ENCODE measurements around the gene ELMO3.
A peak's percentile ranks its signal among the peaks of the same experiment; 100 is the strongest.

The ELMO3 gene

DNA sequence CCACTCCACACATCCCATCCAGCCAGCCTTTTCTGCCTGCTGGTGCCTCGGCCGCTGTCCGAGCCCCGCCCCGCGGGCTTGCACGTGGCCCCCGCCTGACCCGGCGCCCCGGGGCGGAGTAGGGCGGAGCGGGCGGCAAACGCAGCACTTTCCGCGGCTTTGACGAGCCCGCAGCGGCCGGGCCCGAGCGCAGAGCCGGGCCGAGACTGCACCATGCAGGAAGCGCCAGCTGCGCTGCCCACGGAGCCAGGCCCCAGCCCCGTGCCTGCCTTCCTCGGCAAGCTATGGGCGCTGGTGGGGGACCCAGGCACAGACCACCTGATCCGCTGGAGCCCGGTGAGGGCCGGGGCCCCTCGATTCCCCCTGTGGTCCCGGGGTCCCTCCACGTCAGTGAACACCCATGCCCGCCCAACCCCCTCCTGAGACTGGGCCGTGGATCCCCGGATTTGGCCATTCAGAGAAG is 34.3 kb upstream of the ELMO3 start, which contains the start of gene HSF4:
Gene HSF4 (plus strand): TSS at position 147 of the 463 bp plus-strand sequence. CDS start 67 bp downstream, at position 214.
- DNase-seq: no peak

GRCh38 chr16:67165121-67166078 is 33.5 kb upstream of the ELMO3 start:
- no peak for DNase-seq

DNA sequence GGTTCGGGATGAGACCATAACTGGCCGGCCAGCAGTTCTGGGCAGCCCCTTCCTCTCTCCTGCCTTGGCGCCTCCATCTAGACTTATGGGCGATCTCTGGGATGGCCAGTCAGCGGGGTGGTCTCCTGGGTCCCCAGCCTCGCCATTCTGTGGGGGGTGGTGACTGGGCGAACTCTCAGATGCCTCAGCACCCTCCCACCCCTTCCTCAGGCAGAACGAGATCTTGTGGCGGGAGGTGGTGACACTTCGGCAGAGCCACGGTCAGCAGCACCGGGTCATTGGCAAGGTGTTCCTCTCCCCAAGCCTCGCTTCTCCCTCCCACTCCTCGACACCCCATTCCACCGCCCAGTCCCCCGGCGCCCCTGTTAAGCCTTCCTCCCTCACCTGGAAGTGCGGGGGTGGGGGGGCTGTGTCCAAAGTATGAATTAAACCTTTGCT is 32.8 kb upstream of the ELMO3 start:
- no peak for DNase-seq

DNA sequence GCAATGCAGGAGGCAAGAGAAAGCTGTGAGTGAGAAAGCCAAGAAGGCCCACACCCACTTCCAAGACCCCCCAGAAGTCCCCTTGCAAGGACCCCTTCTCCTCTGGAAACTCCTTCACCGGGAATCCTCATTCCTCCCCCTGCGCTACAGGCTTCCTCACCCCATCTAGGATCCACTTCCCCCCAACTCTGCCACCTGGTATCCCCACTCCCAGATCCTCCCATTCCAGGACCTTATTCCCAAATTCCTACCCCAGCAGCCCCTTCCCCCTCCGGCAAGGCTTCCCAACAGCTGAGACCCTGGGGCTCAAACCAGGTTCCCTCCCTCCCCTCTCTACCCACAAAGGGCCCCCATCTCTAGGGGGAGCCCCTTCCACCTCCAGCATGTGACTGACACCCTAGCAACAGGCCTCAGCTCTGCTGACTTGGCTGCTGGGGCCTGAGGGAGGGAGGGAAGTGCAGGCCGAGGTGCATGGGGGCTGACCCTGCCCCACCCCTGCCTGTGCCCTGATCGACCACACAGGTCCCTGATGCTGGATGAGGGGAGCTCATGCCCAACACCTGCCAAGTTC is 32.2 kb upstream of the ELMO3 start:
- no peak for DNase-seq

GRCh38 chr16:67167588-67167987 is 31.3 kb upstream of the ELMO3 start:
- no peak for DNase-seq

- no peak for DNase-seq
Measured at GRCh38 chr16:67169011-67169451, 29.9 kb upstream of the ELMO3 start.

- DNase-seq: peak; percentile 70
Measured at GRCh38 chr16:67169642-67170167, 29.2 kb upstream of the ELMO3 start.

DNA sequence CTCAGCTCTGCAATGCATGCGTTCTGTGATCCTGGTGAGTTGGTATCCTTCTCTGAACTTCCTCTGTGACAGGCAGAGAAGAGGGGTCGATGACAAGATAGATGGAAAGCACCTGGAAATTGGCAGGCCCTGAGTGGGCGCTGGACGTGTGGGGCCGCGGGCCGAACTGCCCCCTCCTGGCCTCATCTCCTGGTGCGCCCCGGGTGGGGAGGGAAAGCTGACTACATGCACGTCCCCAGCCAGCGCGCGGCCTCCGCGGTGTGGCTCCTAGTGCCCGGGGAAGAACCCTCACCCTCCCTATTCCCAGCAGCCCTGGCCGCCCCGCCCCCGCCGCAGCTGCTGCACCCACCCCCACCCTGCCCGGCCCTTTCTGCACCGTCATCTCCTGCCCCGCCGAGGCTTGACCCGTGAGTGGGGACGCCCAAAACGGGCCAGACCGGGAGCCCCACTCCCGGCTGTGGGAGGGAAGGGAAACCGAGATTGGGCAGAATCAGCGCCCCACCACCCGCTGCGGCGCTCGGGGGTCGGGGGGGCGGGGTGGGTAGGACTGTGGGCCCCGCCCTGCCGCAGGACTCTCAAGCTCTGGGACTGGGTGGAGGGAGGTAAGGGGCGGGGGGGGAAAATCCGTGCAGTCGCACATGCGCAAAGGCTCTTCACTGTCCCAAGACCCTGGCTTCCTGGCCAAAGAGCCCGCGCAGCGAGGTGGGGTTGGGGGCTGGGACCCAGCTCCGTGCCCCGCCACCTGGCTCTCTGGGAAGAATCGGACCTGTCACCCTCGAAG is 28.6 kb upstream of the ELMO3 start, which contains the start of gene NOL3:
Gene NOL3 (plus strand): TSS at position 371 of the 781 bp plus-strand sequence.
- peak; percentile 66 for DNase-seq

DNA sequence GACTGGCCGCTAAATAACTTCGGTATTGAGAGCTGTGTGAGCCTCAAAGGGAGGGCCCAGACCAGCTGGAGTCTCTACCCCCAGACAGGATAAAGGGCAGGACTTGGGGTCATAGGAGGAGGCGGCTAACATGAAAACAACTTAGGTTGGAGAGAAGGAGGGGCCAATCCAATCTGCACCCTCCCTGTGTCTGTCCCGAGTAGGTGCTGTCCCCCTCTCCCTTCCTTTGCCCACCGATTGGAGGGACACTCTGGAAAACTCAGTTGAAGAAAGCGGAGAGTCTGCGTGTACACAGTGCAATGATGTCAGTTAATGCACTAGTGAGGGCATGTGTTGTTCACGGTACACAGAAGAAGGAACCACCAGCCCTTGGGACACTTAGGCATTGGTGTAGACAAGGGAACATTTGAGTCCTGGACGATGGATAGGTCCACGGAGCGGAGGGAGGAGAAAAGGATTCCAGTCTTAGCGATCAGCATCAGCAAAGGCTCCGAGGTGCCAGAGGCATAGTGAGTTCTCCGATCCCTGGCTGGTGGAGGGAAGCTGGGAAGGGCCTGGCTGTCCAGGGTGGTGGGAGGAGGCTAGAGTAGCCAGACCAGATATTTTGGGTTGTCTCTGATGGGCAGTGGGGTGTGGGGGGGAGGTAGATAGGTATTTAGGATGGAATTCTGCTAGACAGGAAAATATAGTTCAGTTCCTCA is 27.8 kb upstream of the ELMO3 start:
- no peak for DNase-seq

- no peak for DNase-seq
Measured at GRCh38 chr16:67173323-67173722, 25.6 kb upstream of the ELMO3 start.

DNA sequence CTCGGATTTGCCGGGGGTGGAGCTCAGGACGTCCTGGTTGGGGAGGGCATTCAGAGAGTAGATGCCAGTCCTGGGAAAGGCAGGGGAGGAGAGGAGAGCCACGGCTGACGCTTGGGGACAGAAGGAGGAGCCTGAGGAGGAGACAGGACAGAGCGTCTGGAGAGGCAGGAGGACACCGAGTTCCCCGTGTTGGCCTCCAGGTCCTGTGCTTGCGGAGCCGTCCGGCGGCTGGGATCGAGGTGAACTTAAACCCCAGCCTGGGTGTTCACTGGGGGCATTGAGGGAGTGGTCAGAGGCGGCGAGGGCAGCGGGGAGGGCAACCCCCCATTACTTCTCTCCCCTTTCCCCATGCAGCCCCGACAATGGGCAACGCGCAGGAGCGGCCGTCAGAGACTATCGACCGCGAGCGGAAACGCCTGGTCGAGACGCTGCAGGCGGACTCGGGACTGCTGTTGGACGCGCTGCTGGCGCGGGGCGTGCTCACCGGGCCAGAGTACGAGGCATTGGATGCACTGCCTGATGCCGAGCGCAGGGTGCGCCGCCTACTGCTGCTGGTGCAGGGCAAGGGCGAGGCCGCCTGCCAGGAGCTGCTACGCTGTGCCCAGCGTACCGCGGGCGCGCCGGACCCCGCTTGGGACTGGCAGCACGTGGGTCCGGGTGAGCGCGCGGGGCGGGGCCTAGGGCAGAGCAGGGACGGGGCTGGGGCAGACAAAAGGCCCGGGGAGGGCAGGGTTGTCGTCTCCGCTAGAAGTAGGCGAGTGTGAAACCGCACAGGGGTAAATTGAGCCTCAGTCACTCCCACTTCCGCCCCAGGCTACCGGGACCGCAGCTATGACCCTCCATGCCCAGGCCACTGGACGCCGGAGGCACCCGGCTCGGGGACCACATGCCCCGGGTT is 24.9 kb upstream of the ELMO3 start:
- peak; percentile 80 for DNase-seq

DNA sequence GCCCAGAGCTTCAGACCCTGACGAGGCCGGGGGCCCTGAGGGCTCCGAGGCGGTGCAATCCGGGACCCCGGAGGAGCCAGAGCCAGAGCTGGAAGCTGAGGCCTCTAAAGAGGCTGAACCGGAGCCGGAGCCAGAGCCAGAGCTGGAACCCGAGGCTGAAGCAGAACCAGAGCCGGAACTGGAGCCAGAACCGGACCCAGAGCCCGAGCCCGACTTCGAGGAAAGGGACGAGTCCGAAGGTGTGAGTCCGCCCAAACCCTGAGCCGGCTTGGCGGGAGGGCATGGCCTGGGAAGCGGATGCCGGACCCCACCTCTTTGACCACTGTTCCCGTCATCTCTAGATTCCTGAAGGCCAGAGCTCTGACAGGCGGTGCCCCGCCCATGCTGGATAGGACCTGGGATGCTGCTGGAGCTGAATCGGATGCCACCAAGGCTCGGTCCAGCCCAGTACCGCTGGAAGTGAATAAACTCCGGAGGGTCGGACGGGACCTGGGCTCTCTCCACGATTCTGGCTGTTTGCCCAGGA is 24.2 kb upstream of the ELMO3 start:
- no peak for DNase-seq

DNA sequence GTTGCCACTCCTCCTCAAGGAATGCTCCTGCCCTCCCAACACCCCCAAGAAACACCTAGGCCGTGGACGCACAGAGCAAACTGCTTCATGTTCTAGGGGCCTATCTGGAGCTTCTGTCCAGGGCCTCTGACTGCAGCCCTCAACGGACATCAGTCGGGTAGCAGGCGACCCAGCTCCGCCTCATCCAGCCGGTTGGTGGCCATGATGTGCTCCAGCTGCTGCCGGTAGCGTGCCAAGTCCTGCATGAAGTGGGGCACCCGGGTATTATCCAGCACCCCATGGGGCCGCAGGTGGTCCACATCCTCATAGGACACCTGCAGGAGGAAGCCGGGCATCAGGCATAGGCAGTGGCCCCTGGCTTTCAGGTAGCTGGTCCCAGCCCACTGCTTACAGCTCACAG is 22.3 kb upstream of the ELMO3 start:
- DNase-seq: no peak

- DNase-seq: peak; percentile 75
Measured at GRCh38 chr16:67177743-67178699, 20.9 kb upstream of the ELMO3 start.

- DNase-seq: no peak
Measured at GRCh38 chr16:67179421-67180080, 19.4 kb upstream of the ELMO3 start.

DNA sequence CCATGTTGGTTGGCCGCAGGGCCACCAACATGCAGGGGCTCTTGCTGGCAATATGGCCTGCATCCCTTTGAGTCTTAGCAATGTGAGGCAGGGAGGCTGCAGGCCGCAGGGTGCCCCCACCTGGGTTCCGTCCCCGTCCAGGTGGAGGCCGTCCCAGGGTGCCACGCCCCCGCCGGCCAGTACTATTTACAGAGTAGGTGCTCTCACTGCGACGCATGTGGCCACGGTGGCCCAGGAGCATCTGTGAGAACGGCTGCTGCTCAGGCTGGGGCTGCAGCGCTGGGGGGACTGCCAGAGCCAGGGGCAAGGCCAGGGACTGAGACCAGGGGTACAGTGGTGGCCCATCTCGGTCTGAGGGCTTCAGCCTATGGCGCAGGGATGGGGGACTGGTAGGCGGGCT is 18.8 kb upstream of the ELMO3 start:
- DNase-seq: no peak

DNA sequence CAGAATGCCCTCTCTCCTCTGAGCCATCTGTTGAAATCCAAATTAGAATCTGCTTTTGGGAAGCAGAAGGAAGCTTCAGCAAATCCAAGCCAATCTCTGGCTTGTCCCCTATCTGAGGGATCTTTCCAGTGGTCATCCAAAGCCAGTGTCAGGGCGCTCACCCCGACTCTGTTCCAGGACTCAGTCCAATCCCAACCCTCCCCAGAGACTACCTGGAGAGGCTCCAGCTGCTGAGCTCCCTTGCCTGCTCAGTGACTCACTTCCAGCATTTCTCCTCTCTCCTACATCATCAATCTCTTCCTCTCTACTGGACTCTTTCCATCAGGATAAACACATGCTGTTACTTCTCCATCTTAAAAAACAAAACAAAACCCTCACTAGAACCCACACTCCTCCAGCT is 17.6 kb upstream of the ELMO3 start:
- no peak for DNase-seq

DNA sequence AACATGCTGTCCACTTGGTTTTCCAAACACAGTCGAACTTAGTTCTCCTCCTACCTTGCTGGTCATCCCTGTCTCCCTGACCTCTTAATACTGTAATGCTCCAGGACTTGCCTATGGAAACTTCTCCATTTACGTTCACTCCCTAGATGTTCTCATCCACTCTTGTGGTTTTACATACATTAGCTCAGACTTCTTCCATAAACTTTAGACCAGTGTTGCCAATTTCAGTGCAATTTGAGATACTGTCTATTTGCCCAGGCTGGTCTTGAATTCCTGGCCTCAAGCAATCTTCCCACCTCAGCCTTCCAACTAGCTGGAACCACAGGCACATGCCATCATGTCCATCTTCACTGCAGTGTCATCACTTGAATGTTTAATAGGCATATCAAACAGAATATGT is 16.6 kb upstream of the ELMO3 start:
- DNase-seq: no peak

GRCh38 chr16:67183284-67183626 is 15.7 kb upstream of the ELMO3 start:
- no peak for DNase-seq
